HUES6 (cell line): Measurements from ENCODE around the gene ARHGAP26.

ENCODE experiments used
- H3K27ac ChIP-seq: 2 replicates; pipeline ENCODE4 v1.7.0; 2013; ENCODE audit warnings: low read depth, mild to moderate bottlenecking, low read length, inconsistent platforms
- H3K27me3 ChIP-seq: 2 replicates; pipeline ENCODE4 v1.6.1; 2013; ENCODE audit warnings: low read length; ENCODE audit not compliant: control insufficient read depth, insufficient read depth
- H3K36me3 ChIP-seq: 2 replicates; pipeline ENCODE4 v1.6.1; 2013; ENCODE audit warnings: low read length; ENCODE audit not compliant: control insufficient read depth, insufficient read depth
- H3K4me1 ChIP-seq: 2 replicates; pipeline ENCODE4 v1.6.1; 2013; ENCODE audit warnings: low read length; ENCODE audit not compliant: control insufficient read depth, insufficient read depth
- H3K4me3 ChIP-seq: 2 replicates; pipeline ENCODE4 v1.5.1; 2013; ENCODE audit warnings: low read depth, low read length
- H3K9ac ChIP-seq: one replicate; pipeline ENCODE4 v1.6.1; 2013; ENCODE audit warnings: mild to moderate bottlenecking, low read length
- H3K9me3 ChIP-seq: 2 replicates; pipeline ENCODE4 v1.6.1; 2013; ENCODE audit warnings: low read depth, low read length; ENCODE audit not compliant: control insufficient read depth, insufficient read depth

The ARHGAP26 gene

DNA sequence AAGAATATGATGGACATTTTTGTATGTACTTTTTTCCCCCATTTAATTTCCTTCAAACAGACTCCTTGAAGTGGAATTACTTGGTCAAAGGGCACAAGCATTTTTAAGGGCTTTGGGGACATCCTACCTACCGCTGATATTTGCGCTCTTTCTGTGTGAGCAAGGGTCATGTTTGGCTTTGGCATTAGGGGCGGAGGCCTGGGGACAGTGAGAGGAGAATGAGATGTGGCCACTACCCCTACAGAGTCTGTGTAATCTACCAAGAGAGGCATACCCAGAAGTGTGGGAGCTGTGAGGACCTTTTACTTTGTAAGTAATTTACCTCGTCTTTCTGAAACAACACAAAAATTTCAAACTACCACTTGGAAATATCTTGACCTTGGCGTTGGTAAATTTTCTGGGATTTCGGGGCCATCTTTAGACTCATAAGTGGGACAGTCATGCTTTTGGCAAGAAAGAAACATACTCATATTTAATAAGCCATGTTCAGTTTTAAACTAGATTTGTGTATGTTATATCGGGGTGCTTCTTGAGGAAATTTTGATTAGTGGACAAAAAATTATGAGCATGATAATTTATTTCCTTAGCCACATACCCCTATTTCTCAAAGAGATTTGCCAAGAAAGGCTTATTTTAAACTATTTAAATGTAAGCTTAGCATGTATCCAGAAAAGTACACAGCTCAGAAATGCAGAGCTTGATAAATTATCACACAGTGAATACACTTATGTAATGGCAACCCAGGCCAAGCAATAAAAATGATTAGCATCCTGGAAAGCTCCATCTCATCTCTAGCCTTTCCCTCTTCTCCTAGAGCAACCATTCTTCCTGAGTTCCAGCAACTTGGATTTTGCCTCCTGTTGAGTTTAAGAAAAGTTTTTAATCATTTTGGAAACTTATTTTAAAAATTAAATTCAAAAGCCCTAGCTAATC, 63.6 kb downstream of the ARHGAP26 start:
- Histone ChIP-seq H3K27ac (no peak overlapping the region), H3K4me1 (peaks cover 8% of the 10 kb centered on the region; the same call in 1 of the 2 replicates)

DNA sequence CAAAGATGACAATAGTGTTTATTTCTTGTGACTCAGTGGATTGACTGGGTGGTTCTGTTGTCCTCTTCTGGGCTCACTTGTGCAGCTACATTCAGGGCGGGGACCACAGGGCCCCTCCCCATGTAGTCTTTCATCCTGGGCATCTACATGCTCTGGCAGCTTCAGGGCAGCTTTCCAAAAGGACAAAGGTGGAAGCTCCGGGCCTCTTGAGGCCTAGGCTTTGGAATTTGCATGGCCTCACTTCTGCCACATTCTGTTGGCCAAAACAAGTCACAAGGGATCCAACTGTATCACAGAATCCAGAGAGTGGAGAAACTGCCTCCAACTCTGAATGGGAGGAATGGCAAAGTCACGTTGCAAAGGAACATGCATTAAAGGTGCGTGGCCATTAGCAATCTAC, 64.3 kb downstream of the ARHGAP26 start:
- H3K4me1 ChIP-seq: peaks cover 8% of the 10 kb centered on the region; the same call in 1 of the 2 replicates
- no peaks in the 10 kb centered on the region for H3K36me3 ChIP-seq
- no peak overlapping the region for H3K9ac ChIP-seq
- no peak overlapping the region for H3K27ac ChIP-seq
- no peaks in the 10 kb centered on the region for H3K27me3 ChIP-seq
- no peak overlapping the region for H3K4me3 ChIP-seq
- no peaks in the 10 kb centered on the region for H3K9me3 ChIP-seq

More for the DNA sequence above, 63.6 kb downstream of the ARHGAP26 start:
- H3K4me3 ChIP-seq: no peak overlapping the region
- no peaks in the 10 kb centered on the region for H3K9me3 ChIP-seq
- H3K9ac ChIP-seq: no peak overlapping the region
- H3K36me3 ChIP-seq: no peaks in the 10 kb centered on the region
- H3K27me3 ChIP-seq: no peaks in the 10 kb centered on the region

DNA sequence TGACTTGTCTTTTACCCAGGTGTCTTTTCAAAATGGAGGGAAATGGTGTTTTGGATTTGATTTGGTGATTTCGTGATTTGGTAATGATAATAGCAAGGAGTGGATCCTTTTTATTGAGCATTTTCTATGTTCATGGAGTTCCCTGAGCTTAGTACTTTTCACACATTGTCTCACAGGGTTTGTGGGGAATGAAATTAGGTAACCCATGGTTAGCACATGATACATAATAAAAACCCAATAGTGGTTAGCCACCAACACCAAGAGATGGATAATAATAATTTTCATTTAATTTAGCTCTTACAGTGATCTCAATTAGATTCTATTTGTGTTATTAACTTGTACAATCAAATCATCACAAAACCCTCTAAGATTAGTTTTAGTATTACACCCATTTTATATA, 65.4 kb downstream of the ARHGAP26 start:
- H3K4me1 ChIP-seq: peaks cover 8% of the 10 kb centered on the region; the same call in 1 of the 2 replicates
- H3K27me3 ChIP-seq: no peaks in the 10 kb centered on the region
- no peak overlapping the region for H3K9ac ChIP-seq
- no peaks in the 10 kb centered on the region for H3K9me3 ChIP-seq
- no peaks in the 10 kb centered on the region for H3K36me3 ChIP-seq
- no peak overlapping the region for H3K4me3 ChIP-seq
- no peak overlapping the region for H3K27ac ChIP-seq

DNA sequence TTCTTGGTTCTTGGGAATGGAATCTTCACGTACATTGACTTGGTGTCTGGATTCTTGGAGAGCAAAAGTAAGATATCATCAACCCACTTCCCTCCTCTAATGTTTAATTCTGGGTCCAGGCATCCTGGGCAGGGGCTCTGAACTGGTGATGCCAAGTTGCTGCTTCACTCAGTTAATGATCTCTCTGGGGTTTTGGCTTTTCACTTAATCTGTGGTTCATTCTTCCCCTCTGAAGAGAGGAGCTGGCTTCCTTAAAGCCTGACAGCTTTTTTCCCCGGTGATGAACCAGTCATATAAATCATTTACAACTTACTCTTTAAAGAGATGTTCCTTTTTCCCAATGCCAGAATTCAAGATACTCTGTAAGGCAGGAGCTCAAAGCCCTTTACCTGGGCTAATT, 65.9 kb downstream of the ARHGAP26 start:
- H3K27me3 ChIP-seq: no peaks in the 10 kb centered on the region
- H3K4me3 ChIP-seq: no peak overlapping the region
- H3K36me3 ChIP-seq: no peaks in the 10 kb centered on the region
- H3K9ac ChIP-seq: no peak overlapping the region
- peaks cover 8% of the 10 kb centered on the region; the same call in 1 of the 2 replicates for H3K4me1 ChIP-seq
- no peaks in the 10 kb centered on the region for H3K9me3 ChIP-seq
- H3K27ac ChIP-seq: no peak overlapping the region

DNA sequence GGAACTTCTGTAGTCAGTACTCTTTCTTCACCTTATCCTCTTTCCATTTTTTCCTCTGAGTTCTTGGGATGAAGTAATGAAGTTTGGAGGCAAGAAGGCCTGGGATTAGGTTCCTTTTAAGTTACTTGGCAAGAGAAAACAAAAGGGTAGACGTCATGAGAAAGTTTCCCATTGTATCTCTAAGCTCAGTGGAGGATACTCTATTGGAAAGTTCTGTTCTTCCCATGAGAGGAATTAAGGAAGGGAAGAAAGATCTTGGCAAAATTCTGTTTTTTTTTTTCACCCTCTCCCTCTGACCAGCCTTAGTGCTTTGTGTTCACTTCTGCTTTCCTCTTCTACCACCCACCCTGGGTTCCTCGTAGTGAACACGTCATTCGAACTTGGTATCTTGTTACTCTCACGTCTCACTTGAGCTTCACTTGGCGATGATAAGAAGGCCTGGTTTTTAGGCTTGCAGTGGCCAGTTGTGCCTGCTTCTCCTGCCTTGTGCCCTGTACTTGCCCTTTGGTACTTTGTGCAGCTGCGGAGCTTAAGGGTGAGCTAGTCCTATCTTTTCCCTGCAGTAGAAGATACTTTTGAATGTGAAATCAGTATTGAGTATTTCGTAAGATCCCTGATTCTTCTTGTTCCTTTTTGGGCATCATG, 67.0 kb downstream of the ARHGAP26 start:
- Histone ChIP-seq H3K36me3 (no peaks in the 10 kb centered on the region), H3K4me3 (no peak overlapping the region), H3K9ac (no peak overlapping the region), H3K9me3 (no peaks in the 10 kb centered on the region), H3K27ac (no peak overlapping the region), H3K4me1 (peaks cover 11% of the 10 kb centered on the region), H3K27me3 (no peaks in the 10 kb centered on the region)

DNA sequence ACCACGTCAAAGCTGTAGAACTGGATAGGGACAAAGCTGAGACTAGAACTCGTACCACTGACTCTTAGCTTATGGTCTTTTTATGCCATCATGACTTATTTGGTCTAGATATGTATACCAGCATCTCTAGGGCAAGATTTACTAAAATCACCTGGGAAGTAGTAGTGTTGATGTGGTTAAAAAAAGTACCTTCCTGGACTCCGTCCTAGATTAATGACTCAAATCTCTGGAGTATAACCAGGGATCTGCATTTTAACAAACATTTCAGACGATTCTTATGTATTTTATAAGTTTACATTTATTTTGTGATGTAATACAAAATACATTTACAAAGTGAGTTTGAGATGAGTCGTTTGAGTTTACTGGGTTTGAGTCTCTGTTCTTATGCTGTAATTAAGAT, 68.7 kb downstream of the ARHGAP26 start:
- H3K9me3 ChIP-seq: no peaks in the 10 kb centered on the region
- no peaks in the 10 kb centered on the region for H3K27me3 ChIP-seq
- H3K36me3 ChIP-seq: no peaks in the 10 kb centered on the region
- H3K4me3 ChIP-seq: no peak overlapping the region
- H3K27ac ChIP-seq: no peak overlapping the region
- no peak overlapping the region for H3K9ac ChIP-seq
- peaks cover 7% of the 10 kb centered on the region; the same call in 1 of the 2 replicates for H3K4me1 ChIP-seq

DNA sequence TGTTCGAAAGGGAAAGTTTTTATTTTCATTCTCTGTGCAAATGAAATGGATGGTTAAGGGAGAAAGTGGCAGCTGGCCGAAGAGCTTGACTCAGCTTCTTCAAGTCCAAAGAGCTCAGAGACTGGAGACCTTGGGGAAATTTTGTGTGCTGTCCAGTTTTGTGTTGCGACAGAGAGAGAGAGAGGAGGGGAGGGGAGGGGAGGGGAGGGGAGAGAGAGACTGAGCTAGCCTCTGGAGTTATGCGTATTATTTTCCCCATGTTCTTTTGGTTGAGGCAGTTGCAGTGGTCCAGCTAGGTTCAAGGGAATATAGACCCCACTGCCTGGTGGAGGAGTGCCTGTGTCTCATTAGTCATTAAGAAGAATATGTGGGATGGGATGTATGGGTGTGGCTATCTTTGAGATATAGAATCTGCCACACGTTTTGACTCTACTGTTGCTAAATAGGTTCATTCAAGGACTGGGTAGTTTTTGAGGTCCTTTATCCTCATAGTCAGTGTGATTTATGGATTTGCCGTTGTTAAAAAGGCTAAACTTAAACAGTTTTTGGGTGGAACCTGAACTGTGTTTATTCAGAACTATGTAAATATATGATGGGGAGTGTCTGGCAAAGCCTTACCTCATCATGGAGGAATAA, 69.7 kb downstream of the ARHGAP26 start:
- peaks cover 9% of the 10 kb centered on the region; the same call in 1 of the 2 replicates for H3K4me1 ChIP-seq
- H3K27me3 ChIP-seq: no peaks in the 10 kb centered on the region
- H3K9ac ChIP-seq: no peak overlapping the region
- no peaks in the 10 kb centered on the region for H3K9me3 ChIP-seq
- H3K4me3 ChIP-seq: no peak overlapping the region
- H3K36me3 ChIP-seq: no peaks in the 10 kb centered on the region
- H3K27ac ChIP-seq: no peak overlapping the region

DNA sequence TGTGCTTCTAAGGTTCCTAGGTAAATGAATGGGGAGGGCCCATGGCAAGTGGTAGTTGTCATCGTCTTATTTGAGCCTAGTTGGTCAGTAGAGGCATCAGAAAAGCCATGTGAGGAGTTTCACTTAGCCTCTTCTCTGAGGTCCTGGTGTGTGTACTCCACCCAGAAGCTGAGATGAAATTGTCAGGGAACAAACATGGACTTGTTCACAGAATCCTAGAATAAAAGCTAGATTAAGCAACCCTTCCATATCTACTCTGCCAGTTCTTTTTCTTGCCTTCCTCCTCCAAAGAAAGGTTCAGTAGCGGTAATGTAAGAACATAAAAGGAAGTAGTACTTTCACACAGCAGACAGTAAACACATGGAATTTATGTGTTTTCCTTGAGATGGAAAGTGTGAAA, 70.4 kb downstream of the ARHGAP26 start:
- no peaks in the 10 kb centered on the region for H3K9me3 ChIP-seq
- H3K27ac ChIP-seq: no peak overlapping the region
- H3K27me3 ChIP-seq: no peaks in the 10 kb centered on the region
- no peak overlapping the region for H3K9ac ChIP-seq
- H3K36me3 ChIP-seq: no peaks in the 10 kb centered on the region
- H3K4me1 ChIP-seq: peaks cover 16% of the 10 kb centered on the region; the same call in 1 of the 2 replicates
- no peak overlapping the region for H3K4me3 ChIP-seq

DNA sequence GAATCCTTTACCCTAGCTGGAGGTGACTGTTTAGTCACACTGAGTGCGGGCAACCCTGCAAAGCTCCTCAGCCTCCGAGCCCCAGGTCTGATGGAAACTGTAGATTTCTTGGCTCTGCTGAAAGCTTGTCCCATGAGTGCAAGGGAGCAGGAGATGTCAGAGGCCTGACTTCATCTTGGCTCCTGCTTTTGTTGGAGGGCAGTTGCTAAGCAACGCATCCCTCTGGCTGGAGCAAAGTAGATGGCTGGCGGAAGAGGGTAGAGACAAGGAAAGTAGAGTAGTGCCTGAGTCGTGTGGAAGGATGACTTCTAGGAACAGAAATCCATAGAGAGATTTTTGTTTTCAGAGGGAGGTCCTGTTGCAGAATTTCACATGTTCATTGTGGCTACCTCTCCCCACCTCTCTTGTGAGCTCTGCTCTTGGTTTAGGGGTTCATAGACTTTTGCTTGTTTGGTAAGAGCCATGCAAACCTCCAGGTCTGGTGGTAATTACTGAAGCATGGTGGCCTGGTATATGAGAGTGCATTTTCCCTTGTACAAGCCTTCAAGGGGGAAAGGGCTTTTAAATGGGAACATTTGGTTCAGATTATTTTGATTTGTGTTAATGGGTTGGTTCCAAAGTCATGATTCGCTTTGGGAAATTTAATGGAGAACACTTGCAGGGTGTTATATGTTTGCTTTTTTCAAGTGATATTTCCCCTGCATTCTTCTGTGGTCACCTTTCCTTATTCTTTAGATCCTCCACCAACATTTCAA, 71.5 kb downstream of the ARHGAP26 start:
- peaks cover 26% of the 10 kb centered on the region; the same call in 1 of the 2 replicates for H3K4me1 ChIP-seq

DNA sequence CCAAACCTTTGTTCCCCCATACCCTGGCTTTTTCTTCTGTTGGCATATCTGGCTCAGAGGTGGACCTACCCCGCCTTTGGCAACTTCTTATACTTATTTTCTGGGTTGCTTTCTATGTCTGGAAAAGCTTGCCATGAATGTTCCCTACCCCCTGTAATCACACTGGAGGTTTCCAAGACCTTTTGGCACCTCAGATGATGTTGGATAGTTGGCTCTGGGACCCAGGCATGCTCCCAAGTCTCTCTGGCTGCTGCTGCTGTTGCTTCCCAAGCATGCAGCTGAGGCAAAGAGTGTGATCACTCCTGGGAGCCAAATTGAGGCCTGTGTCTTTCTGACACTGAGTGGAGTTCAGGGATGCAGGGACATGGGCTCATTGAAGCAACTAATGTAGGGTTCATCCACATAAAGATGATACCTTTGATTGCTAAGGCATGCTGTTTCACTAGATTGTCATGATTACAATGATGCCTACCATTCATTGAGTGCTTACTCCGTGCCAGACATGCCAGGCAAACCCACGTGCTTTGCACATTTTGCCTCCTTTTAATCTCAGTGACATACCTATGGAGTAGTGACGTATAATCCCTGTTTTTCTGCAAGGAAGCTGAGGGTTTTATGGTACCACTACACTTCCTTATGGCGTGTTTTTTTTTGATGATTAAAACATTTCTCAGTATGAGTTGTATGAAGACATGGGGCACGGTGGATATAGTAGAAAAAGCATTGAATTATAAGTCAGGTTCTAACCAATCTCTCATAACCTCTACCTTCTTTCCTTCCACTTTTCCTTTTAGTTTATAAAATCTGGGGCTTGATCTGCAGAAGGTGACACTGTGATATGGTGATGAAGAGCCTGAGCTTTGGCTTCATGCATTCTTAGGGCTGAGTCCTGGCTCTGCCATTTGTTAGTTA, 73.1 kb downstream of the ARHGAP26 start:
- Histone ChIP-seq H3K36me3 (no peaks in the 10 kb centered on the region), H3K27me3 (no peaks in the 10 kb centered on the region), H3K9ac (no peak overlapping the region), H3K4me1 (peaks cover 34% of the 10 kb centered on the region), H3K4me3 (no peak overlapping the region), H3K27ac (no peak overlapping the region), H3K9me3 (no peaks in the 10 kb centered on the region)

More for the DNA sequence above, 71.5 kb downstream of the ARHGAP26 start:
- no peak overlapping the region for H3K27ac ChIP-seq
- no peak overlapping the region for H3K9ac ChIP-seq
- H3K9me3 ChIP-seq: no peaks in the 10 kb centered on the region
- H3K4me3 ChIP-seq: no peak overlapping the region
- no peaks in the 10 kb centered on the region for H3K36me3 ChIP-seq
- no peaks in the 10 kb centered on the region for H3K27me3 ChIP-seq
